NT2/D1 (cell line): ENCODE measurements around the gene KRTAP4-8.

Experiments used
- SUZ12 ChIP-seq: IDR thresholded peaks from 2 replicates; pipeline ENCODE4 v1.6.1; 2011; ENCODE audit not compliant: insufficient read length, insufficient read depth; ENCODE audit errors: extremely low read depth
- ZNF274 ChIP-seq: IDR thresholded peaks from 2 replicates; pipeline ENCODE4 v1.6.1; 2011; ENCODE audit warnings: mild to moderate bottlenecking, low read depth, low read length

DNA sequence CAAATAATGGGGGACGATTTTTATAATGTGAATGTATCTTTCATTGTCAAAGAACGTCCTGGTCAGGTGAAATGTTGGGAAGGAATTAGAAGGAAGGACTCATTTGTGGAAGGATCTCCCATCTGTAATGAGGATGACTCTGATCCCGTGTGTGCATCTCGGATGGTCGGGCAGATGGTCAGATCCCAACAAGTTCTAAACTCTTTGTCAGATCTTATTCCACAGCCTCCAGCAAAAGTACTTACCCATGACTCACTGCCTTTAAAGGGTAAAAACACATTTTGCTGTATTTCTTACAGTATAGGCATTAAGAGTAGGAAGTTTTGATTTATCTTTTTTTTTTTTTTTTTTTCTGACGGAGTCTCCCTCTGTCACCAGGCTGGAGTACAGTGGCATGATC, 539 bp upstream of the KRTAP4-8 start:
- no peak for TF ChIP-seq SUZ12
- TF ChIP-seq ZNF274 = no peak
